ENCODE data around the gene CCDC187.
"Not testable (repeated sequence)": the region's sequence is repeated elsewhere in the genome, so short reads cannot be mapped to it uniquely, and the experiment has no call there.

CCDC187 gene

GRCh38 chr9:136240941-136241340, 63.0 kb downstream of the CCDC187 start:
- DNase-seq (ENCODE audit: low spot score): no peak

DNA sequence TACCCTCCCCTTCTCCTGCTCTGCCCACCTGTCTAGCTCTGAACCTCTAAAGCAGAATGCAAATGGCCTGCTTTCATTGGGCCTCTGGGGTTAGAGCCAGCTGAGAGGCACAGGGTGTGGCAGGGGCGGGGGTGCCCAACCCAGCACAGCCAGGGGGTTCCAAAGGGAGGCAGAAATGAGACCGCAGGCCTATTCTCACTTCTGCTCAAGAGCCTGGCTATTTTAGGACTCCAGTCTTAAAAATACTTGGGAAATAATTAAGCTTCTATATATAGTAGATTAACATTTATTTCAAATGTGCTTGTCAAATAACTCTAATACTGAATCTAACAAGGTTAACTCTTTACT, 63.9 kb downstream of the CCDC187 start:
- DNase-seq (ENCODE audit: low spot score): no peak

DNA sequence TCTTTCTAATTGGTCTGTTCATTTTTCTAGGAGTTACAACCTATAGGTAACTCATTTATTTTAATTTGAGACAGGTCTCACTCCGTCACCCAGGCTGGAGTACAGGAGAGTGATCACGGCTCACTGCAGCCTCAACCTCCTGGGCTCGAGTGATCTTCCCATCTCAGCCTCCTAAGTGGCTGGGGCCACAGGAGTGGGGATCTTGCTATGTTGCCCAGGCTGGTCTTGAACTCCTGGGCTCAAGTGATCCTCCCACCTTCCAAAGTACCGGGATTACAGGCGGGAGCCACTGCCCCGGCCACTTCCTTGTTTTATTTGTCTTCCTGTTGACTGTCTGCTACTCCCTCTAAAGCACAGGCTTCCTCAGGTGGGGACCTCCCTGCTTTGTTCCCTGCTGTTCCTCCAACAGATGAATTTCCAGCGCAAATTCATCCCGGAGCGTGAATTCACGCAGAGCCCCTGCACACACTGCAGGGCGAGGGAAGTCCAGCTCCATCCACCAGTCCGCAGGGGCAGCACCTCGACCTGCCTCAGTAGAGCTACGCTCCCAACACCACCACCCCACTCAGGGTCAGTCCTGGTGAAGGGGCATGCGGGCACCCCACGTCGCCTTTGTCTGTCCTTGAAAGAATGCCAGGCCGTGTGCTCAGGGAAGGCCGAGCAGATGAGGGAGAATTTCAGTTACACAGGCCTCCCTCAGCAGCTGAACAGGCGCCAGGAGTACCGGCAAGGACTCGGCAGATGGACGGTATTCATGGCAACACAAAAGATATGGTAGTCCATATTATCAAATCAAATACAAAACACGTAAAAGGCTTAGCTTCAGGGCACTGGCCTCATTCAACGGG, 64.5 kb downstream of the CCDC187 start:
- no peak for DNase-seq (ENCODE audit: low spot score)

DNA sequence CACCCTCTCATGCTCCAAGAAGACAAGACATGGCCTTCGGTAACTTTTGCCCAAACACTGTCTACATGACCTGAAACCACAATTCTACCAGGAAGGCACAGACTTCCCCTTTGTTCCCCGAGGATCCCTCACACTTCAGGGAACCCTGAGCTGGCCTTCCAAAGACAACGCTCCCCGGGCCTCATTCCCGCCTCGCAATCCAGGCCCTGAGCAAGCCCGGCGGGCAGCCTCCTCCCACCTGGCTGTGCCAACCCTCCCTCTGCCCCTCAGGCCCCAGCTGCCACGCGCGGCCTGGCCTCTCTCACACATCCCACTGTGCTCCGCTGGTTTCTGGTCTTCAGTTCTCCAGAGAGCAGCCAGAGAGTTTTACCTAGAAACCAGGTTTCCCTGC, 65.6 kb downstream of the CCDC187 start:
- DNase-seq (ENCODE audit: low spot score): no peak

DNA sequence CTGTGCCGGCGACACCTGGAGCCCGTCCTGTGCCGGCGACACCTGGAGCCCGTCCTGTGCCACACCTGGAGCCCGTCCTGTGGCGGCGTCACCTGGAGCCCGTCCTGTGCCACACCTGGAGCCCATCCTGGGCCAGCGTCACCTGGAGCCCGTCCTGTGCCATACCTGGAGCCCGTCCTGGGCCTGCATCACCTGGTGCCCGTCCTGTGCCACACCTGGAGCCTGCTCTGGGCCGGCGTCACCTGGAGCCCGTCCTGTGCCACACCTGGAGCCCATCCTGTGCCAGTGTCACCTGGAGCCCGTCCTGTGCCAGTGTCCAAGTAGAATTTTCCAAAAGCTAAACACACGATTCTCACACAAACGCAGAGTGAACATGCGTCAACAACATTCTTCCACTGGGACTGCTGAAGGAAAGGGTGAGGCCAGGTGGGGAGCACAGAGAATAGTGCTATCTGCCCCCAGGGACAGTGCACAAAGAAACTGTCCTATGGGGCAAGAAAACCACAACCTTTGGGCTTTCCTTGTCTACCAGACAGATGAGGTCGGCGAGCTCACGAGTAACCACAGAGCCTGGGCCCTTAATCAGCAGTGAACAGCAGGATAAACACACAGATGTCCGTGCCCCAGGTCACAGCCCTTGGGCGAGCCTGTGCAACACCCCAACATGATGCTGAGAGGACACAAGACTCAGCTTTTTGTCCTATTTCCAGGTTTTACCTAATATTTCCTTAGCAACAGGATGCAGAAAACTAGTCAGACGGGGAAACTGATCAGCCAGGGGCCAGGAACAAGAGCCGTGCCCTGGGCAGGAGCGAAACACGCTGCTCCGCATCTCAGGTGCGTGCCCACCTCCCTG, 66.2 kb downstream of the CCDC187 start:
- DNase-seq (ENCODE audit: low spot score): no peak

- DNase-seq (ENCODE audit: low spot score): not testable (repeated sequence)
These were observed 67.2 kb downstream of the CCDC187 start for GRCh38 chr9:136236471-136237410.

DNA sequence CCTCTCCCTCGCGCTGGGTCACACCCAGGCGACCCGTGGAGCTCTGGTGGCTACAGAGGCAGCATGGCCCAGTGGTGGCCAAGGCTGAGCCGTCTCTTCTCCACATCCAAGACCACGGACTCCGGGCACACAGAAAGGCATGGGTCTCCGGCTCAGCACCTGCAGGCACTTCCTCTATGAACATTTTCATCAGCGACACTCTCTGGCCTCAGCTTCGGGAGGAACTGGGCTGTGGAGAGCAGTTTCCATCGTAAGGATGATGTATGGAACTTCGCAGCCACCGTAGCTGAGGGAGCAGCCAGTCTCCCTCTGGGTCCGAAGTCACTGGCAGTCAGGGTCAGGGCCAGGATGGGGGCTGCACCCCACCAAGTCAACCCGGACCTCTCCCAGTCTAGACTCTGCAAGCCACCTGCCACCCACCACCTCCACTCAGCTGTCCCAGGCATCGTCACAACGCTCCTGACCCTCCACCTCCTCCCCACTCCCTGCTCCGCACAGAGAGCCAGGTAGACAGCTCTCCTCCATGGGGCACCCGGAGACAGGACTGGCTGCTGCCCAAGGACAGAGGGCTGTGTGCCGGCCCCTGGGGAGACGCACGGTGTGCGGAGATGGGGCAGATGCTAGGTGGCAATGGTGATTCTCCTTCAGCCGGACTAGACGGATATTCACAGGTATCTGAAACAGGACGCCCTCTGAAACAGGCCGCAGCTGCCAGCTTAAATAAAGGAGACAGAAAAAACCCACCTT, 68.0 kb downstream of the CCDC187 start:
- DNase-seq (ENCODE audit: low spot score): no peak

DNA sequence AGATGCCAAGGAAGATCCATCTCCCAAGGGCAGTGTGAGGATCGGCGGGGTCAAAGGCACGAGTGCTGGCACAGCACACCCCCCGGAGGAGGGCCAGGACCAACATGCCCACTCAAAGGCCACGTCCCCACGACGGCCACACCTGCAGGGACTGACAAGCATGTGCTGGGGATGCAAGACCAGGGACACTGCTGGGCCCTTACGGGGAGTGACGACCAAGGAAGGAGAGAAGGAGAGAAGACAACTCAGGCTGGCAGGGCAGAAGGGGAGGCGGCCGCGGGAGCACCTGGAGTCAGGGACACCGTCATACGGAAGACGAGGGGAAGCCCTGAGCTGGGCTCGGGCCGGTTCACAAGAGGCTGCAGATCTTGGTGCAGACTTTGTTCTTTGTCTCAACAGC, 68.7 kb downstream of the CCDC187 start:
- no peak for DNase-seq (ENCODE audit: low spot score)

DNA sequence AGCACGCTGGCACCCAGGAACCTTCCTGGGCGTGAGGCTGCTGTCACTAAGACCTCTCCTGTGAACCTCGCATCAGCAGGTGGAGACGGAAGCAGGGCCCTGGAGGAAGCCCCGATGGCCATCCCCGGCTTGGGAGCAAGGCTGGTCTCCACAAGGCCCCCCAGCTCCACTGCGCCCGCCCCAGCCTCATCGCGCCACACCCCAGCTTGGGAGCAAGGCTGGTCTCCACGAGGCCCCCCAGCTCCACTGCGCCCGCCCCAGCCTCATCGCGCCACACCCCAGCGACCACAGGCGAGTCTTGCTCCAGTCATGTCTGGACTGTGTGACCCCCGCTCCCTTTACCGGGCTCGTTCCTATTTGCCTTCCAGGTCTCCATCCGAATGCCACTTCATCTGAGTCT, 69.3 kb downstream of the CCDC187 start:
- DNase-seq (ENCODE audit: low spot score): no peak

GRCh38 chr9:136233868-136234267, 70.0 kb downstream of the CCDC187 start:
- DNase-seq (ENCODE audit: low spot score): no peak

DNA sequence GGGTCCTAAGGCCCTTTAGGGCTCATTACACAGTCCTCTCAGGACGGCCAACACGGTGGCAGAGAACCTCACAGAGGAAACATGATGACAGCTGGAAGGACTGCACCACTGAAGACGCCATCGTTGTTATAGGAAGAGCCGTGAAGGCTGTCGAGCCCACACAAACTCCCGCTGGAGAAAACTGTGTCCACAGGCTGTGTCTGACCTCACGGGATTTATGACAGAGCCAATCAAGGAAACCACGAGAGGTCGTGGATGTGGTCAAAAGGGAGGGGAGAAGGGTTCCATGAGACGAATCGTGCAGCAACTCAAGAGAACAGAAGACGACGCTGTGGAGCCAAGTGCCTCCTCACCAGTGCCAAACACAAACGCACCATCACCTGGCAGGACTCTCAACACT, 70.5 kb downstream of the CCDC187 start:
- no peak for DNase-seq (ENCODE audit: low spot score)

GRCh38 chr9:136232969-136233368, 70.9 kb downstream of the CCDC187 start:
- DNase-seq (ENCODE audit: low spot score): no peak

GRCh38 chr9:136231478-136232297, 72.2 kb downstream of the CCDC187 start:
- no peak for DNase-seq (ENCODE audit: low spot score)

DNA sequence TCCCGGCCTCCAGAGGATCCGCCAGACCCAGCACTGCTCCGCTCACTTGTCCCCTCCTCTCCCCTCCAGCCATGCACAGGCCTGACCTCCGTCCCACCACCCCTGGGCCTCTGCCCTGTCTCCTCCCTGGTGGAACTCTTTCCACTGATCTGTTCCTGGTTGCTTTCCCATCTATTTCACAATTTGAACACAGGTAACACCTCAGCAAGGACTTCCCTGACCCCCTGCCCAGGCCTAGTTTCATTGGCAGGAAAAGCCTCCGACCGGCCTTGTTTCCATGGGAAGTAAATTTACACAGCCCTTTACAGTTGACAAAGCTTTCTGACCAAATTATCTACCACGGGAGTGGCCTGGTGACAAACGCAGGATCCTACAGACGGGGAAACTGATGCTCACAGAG, 73.1 kb downstream of the CCDC187 start:
- DNase-seq (ENCODE audit: low spot score): no peak

GRCh38 chr9:136230365-136230764, 73.5 kb downstream of the CCDC187 start:
- no peak for DNase-seq (ENCODE audit: low spot score)

- no peak for DNase-seq (ENCODE audit: low spot score)
These were observed 74.5 kb downstream of the CCDC187 start for GRCh38 chr9:136229096-136230065.

DNA sequence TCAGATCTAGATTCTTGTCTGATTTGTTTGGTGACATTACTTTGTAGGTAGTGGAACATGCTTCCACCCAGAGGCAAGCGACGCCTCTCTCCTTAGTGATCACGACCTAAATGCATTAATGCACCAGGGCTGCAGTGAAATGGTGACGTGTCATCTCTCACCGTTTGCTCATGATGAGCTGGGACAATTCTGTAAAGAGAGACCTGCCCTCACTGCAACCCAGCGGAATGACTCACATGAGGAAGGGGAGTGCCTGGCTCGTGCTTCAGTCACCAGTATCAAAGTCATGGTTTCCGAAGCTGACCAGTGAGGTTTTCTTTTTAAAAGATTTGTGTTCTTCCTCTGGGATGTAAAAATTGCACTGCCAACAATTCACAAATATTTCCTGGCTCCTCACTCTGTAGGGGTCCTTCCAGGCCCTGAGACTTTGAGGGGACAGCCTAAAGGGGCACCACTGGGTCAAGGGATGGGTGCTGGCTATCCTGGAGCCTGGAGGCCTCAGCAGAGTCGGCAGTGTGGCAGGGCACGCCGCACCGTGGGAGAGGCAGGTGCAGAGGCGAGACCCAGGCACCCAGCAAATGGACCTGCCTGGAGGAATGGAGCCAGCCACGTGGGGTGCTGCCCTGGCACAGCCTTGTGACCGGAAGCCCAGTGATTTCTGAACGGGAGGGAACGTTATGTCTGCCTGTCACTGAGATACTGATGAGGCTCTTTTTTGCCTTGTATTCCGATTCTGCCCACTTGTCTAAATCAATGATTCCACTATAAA, 75.6 kb downstream of the CCDC187 start:
- DNase-seq (ENCODE audit: low spot score): no peak

Measured in SK-N-DZ (cell line).